ENCODE measurements around the gene ARSG. TPM values are rescaled to one million over a fixed set of nuclear protein-coding genes. Genes with fewer than 3 reads are reported as not detected.

Gene ARSG
- total and polyA plus RNA-seq, 10 of the 15 experiments (the other 5 are each of a cell fraction or from before 2014, with no cell fraction given), result 2.9 to 13.5 (median 7.6) TPM

DNA sequence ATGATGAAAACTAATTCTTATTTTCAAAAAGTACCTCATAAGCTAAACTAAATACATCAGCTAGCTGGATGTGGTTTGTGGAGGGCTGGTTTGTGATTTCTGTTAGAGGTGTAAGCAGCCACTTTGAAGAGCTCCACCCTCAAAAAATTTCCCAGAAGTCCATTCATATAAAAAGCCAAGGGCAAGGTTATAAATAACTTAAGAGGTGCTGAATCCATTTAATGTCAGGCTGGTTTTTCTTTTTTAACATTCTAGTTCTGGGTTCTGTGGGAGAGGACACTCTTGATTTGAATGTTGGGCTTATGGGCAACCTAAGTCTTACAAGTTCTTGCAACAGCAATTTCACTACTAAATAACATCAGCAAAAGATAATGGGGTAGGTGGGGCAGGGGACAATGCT is 169.4 kb downstream of the ARSG start (continued):
- peak; percentile 33 for TF ChIP-seq JUNB (IDR thresholded peaks at IDR 0.05)
- peak; percentile 62; the same call in 1 of the 2 replicates for TF ChIP-seq MEF2A (IDR thresholded peaks at IDR 0.05; ENCODE audit: insufficient read depth, low read depth, low read length)
- no peak for TF ChIP-seq HDGF (IDR thresholded peaks at IDR 0.05)
- TF ChIP-seq RUNX3 (IDR thresholded peaks at IDR 0.05; ENCODE audit: low read length), result peak; percentile 75
- TF ChIP-seq, protein P1, sequence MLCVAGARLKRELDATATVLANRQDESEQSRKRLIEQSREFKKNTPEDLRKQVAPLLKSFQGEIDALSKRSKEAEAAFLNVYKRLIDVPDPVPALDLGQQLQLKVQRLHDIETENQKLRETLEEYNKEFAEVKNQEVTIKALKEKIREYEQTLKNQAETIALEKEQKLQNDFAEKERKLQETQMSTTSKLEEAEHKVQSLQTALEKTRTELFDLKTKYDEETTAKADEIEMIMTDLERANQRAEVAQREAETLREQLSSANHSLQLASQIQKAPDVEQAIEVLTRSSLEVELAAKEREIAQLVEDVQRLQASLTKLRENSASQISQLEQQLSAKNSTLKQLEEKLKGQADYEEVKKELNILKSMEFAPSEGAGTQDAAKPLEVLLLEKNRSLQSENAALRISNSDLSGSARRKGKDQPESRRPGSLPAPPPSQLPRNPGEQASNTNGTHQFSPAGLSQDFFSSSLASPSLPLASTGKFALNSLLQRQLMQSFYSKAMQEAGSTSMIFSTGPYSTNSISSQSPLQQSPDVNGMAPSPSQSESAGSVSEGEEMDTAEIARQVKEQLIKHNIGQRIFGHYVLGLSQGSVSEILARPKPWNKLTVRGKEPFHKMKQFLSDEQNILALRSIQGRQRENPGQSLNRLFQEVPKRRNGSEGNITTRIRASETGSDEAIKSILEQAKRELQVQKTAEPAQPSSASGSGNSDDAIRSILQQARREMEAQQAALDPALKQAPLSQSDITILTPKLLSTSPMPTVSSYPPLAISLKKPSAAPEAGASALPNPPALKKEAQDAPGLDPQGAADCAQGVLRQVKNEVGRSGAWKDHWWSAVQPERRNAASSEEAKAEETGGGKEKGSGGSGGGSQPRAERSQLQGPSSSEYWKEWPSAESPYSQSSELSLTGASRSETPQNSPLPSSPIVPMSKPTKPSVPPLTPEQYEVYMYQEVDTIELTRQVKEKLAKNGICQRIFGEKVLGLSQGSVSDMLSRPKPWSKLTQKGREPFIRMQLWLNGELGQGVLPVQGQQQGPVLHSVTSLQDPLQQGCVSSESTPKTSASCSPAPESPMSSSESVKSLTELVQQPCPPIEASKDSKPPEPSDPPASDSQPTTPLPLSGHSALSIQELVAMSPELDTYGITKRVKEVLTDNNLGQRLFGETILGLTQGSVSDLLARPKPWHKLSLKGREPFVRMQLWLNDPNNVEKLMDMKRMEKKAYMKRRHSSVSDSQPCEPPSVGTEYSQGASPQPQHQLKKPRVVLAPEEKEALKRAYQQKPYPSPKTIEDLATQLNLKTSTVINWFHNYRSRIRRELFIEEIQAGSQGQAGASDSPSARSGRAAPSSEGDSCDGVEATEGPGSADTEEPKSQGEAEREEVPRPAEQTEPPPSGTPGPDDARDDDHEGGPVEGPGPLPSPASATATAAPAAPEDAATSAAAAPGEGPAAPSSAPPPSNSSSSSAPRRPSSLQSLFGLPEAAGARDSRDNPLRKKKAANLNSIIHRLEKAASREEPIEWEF (IDR thresholded peaks at IDR 0.05; ENCODE audit: insufficient replicate concordance, low read depth, low read length), result peak; percentile 27

DNA sequence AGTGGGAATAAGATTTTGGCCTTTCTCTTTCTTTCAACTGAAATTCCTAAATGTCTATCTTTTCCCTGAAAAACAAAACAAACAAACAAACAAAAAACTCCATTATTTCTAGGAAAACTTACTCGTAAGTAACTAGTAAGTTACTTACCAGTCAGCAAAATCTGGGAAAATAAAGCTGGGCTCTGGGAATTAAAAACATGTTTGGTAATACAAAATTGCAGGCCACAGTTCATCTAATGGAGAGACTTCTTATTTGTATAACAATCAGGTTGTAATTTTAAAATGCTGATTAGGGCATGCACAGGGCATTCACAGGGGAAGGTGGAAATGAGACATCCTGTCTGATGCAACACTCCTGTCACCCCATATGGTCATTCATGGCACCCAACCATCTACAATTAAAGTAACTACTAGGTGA is 169.8 kb downstream of the ARSG start:
- RAD21 ChIA-PET (ENCODE audit: unreplicated experiment), result interaction anchor here (0.5 to 14.6 kb wide), 17 partner anchors 22 to 647 kb away, joined by 3 to 157 read pairs (median 8); partner anchors contain the start of genes AMZ2, ARSG, PRKAR1A and SLC16A6
- in situ Hi-C loops (cut with MboI) (loop anchor here (10.0 kb wide), 1 partner anchor 496 kb away; no protein-coding TSS in a partner anchor), intact Hi-C loops (cut with micrococcal nuclease; ENCODE audit: unreplicated experiment) (loop anchor here (5.0 to 10.0 kb wide), 3 partner anchors 259 to 496 kb away; no protein-coding TSS in a partner anchor)
- TF ChIP-seq GATAD2B (conservative IDR thresholded peaks at IDR 0.05; ENCODE audit: low read depth) (no peak), CEBPB (IDR thresholded peaks at IDR 0.05; ENCODE audit: borderline replicate concordance in 1 of 2, low read depth in 2 of 2, low read length in 2 of 2) (peak; percentile 35 to 82; a peak in 1 of 4 replicates), TBL1XR1 (IDR thresholded peaks at IDR 0.05; ENCODE audit: low read depth, low read length) (no peak), CREB1 (IDR thresholded peaks at IDR 0.05; ENCODE audit: low read depth) (0 out of 2 replicates have a peak, but pooled peaks have one; percentile 13)
- CTCF ChIA-PET, result interaction anchor here (0.6 to 10.9 kb wide), 15 partner anchors 10 to 610 kb away, joined by 3 to 222 read pairs (median 6); partner anchors contain the start of gene ARSG
- SMC1A ChIA-PET (ENCODE audit: uncharacterized antibody, unreplicated experiment), result interaction anchor here (0.6 to 16.2 kb wide), 15 partner anchors 11 to 289 kb away, joined by 3 to 288 read pairs (median 5); partner anchors contain the start of gene SLC16A6
- Histone ChIP-seq H3K4me2 (ENCODE audit: control insufficient read depth, insufficient read depth) (peak overlapping the region; percentile 81), H3K27me3 (replicated peaks in 1 of 2; ENCODE audit: control insufficient read depth in 2 of 2, insufficient read depth in 2 of 2, low read length in 1 of 2) (no peaks in the 10 kb centered on the region), H4K20me1 (ENCODE audit: control insufficient read depth, insufficient read depth) (no peaks in the 10 kb centered on the region), H3K79me2 (ENCODE audit: control insufficient read depth, insufficient read depth, low read length) (peaks cover 7% of the 10 kb centered on the region; the same call in 1 of the 2 replicates), H3K9ac (ENCODE audit: control insufficient read depth, insufficient read depth, low read length) (no peak overlapping the region), H3K9me3 (replicated peaks; ENCODE audit: control insufficient read depth, insufficient read depth, low read length) (no peaks in the 10 kb centered on the region), H3K36me3 (ENCODE audit: control insufficient read depth in 2 of 2, insufficient read depth in 2 of 2, low read length in 1 of 2) (no peaks in the 10 kb centered on the region), H3K27ac (ENCODE audit: control insufficient read depth, insufficient read depth) (peak overlapping the region; percentile 78), H3K4me3 (peak overlapping the region; percentile 27; the same call in 1 of the 2 replicates), H2AFZ (ENCODE audit: control insufficient read depth, low read depth, low read length) (no peak overlapping the region; the same call in 1 of the 2 replicates), H3K4me1 (ENCODE audit: control insufficient read depth, insufficient read depth, low read length) (peaks cover 41% of the 10 kb centered on the region)
- ATAC-seq (peak; percentile 8), FAIRE-seq (no peak), DNase-seq (ENCODE audit: low read depth, low spot score) (no peak)
- WGBS (ENCODE audit: insufficient coverage, insufficient replicate concordance, low lambda C conversion rate, missing lambda C conversion rate), result 88% methylated on average over 1 of the region's 1 CpG
- POLR2A ChIA-PET, result interaction anchor here (1.0 to 5.6 kb wide), 9 partner anchors 23 to 280 kb away, joined by 3 to 55 read pairs (median 7); partner anchors contain the start of genes AMZ2, ARSG and SLC16A6
- TSS peak; percentile 43 for BruUV-seq (replicated peaks)
